ENCODE measurements around the gene CFAP46.

DNA sequence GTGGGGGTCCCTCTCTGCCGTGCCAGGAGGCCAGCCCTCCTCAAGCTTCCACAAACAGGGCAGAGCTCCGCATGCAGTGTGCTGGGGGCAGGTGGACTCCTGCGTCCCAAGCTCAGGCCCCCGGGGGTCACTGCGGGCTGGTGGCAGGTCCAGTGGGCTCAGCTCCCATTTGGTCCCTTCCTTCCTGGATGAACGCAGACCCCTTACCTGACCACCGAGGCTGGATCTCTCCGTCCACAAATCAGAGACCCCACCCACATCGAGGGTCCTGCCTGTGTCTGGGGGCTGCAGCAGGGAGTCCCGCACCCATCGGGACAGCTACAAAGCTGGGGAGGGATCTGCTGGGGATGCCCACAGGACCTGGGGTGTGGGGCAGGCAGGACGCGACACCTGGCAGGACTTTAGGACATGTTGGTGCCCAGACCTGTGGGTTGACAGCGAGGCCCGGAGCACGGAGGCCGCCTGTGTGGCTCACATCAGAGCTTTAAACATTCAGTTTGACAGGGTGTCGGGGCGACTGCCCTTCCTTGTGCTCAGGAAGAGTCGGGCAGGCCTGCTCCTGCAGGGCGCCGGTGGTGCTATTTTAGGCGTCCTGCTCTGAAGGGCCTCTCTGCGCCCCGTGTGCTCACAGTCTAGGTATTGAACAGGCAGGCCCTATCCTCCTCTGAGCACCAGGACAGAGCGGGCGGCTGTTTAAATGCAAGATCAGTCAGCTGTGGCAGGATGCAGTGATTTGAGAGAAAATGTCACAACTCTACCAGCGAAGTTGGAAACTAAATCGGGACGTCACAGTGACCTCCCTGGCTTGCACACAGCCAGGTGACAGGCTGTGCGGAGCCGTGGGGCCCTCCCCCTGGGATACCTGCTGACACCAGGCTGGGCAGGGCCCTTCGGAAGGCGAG is 15.9 kb upstream of the CFAP46 start:
- TF ChIP-seq, protein P1, sequence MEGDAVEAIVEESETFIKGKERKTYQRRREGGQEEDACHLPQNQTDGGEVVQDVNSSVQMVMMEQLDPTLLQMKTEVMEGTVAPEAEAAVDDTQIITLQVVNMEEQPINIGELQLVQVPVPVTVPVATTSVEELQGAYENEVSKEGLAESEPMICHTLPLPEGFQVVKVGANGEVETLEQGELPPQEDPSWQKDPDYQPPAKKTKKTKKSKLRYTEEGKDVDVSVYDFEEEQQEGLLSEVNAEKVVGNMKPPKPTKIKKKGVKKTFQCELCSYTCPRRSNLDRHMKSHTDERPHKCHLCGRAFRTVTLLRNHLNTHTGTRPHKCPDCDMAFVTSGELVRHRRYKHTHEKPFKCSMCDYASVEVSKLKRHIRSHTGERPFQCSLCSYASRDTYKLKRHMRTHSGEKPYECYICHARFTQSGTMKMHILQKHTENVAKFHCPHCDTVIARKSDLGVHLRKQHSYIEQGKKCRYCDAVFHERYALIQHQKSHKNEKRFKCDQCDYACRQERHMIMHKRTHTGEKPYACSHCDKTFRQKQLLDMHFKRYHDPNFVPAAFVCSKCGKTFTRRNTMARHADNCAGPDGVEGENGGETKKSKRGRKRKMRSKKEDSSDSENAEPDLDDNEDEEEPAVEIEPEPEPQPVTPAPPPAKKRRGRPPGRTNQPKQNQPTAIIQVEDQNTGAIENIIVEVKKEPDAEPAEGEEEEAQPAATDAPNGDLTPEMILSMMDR (conservative IDR thresholded peaks at IDR 0.05; ENCODE audit: low read length) = no peak
- no peak for TF ChIP-seq EZH2phosphoT487 (IDR thresholded peaks at IDR 0.05; ENCODE audit: borderline replicate concordance)
